ENCODE data around the gene ZNF177. TPM values are rescaled to one million over a fixed set of nuclear protein-coding genes. Genes with fewer than 3 reads are reported as not detected.

The ZNF177 gene
- total RNA-seq, 1 experiment from 2014 or later, result 1.4 TPM

- no peak overlapping the region for H3K4me2 ChIP-seq (ENCODE audit: low read length)
- TF ChIP-seq EZH2 (IDR thresholded peaks at IDR 0.05; ENCODE audit: low read length, unreplicated experiment) (no peak), EZH2phosphoT487 (IDR thresholded peaks at IDR 0.05; ENCODE audit: borderline replicate concordance, low read length) (no peak)
- TF ChIP-seq, protein P1, sequence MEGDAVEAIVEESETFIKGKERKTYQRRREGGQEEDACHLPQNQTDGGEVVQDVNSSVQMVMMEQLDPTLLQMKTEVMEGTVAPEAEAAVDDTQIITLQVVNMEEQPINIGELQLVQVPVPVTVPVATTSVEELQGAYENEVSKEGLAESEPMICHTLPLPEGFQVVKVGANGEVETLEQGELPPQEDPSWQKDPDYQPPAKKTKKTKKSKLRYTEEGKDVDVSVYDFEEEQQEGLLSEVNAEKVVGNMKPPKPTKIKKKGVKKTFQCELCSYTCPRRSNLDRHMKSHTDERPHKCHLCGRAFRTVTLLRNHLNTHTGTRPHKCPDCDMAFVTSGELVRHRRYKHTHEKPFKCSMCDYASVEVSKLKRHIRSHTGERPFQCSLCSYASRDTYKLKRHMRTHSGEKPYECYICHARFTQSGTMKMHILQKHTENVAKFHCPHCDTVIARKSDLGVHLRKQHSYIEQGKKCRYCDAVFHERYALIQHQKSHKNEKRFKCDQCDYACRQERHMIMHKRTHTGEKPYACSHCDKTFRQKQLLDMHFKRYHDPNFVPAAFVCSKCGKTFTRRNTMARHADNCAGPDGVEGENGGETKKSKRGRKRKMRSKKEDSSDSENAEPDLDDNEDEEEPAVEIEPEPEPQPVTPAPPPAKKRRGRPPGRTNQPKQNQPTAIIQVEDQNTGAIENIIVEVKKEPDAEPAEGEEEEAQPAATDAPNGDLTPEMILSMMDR (conservative IDR thresholded peaks at IDR 0.05; ENCODE audit: low read depth, low read length), result no peak
- no peaks in the 10 kb centered on the region for H3K79me2 ChIP-seq (ENCODE audit: low read length)
- DNase-seq, result no peak
- CTCF ChIA-PET, result no interaction called here
- no peak for ATAC-seq
- H3F3A ChIP-seq (ENCODE audit: low read length, unreplicated experiment), result no peaks in the 10 kb centered on the region
- no TSS peak for BruUV-seq (replicated peaks)
- POLR2A ChIA-PET (ENCODE audit: unreplicated experiment), result no interaction called here
- no peak overlapping the region for H3K9ac ChIP-seq (ENCODE audit: low read length)
- no peaks in the 10 kb centered on the region for H4K20me1 ChIP-seq (ENCODE audit: low read length)
- no peaks in the 10 kb centered on the region for H3K27me3 ChIP-seq (ENCODE audit: low read length)
- no peaks in the 10 kb centered on the region for H3K4me1 ChIP-seq (ENCODE audit: insufficient read depth, low read length)
- no peak overlapping the region for H2AFZ ChIP-seq (ENCODE audit: low read length)
- no peak overlapping the region for H3K4me3 ChIP-seq (ENCODE audit: low read length)
- H3K27ac ChIP-seq (ENCODE audit: low read length), result no peak overlapping the region
- H3K9me2 ChIP-seq (replicated peaks; ENCODE audit: low read length), result no peaks in the 10 kb centered on the region
- intact Hi-C loops (cut with micrococcal nuclease), result no loop called here
- H3K36me3 ChIP-seq (ENCODE audit: low read depth, low read length), result peaks cover 23% of the 10 kb centered on the region
- peaks cover 76% of the 10 kb centered on the region for H3K9me3 ChIP-seq (ENCODE audit: low read length)
These were observed 45.0 kb downstream of the ZNF177 start for GRCh38 chr19:9407827-9408226.

DNA sequence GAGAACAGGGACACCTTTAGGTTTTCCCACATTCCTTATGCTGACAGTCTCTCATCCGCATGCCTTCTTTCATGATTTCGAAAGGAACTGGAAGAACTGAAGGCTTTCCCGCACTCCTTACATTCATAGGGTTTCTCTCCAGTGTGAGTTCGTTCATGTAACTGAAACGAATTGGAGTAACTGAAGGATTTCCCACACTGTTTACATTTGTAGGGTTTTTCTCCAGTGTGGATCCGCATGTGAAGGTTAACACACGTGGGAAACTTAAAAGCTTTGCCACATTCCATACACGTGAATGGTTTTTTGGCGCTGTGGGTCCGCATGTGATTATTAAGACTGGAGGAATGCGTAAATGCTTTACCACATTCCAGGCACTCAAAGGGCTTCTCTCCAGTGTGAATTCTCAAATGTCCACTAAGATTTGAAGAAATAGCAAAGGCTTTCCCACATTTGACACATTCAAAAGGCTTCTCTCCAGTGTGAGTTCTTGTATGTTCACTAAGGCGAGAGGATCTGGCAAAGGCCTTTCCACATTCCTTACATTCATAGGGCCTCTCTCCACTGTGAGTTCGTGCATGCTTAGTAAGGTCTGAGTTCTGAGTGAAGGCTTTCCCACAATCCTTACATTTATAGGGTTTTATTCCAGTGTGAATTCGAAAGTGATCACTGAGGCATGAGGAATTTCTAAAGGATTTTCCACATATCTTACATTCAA is 50.6 kb downstream of the ZNF177 start:
- Histone ChIP-seq H3K4me2 (ENCODE audit: low read length) (no peak overlapping the region), H3F3A (ENCODE audit: low read length, unreplicated experiment) (no peaks in the 10 kb centered on the region), H3K9me2 (replicated peaks; ENCODE audit: low read length) (no peaks in the 10 kb centered on the region), H3K36me3 (ENCODE audit: low read depth, low read length) (peaks cover 79% of the 10 kb centered on the region), H3K4me3 (ENCODE audit: low read length) (peak overlapping the region; percentile 12; the same call in 1 of the 2 replicates), H3K9me3 (ENCODE audit: low read length) (peaks cover 80% of the 10 kb centered on the region), H3K27me3 (ENCODE audit: low read length) (no peaks in the 10 kb centered on the region), H3K9ac (ENCODE audit: low read length) (no peak overlapping the region), H3K27ac (ENCODE audit: low read length) (no peak overlapping the region), H3K79me2 (ENCODE audit: low read length) (no peaks in the 10 kb centered on the region), H2AFZ (ENCODE audit: low read length) (no peak overlapping the region), H3K4me1 (ENCODE audit: insufficient read depth, low read length) (no peaks in the 10 kb centered on the region), H4K20me1 (ENCODE audit: low read length) (no peaks in the 10 kb centered on the region)
- DNase-seq (no peak), ATAC-seq (no peak)
- TSS peak; percentile 18 for BruUV-seq (replicated peaks)
- TF ChIP-seq, protein P1 (conservative IDR thresholded peaks at IDR 0.05; ENCODE audit: low read depth, low read length), result no peak
- TF ChIP-seq EZH2 (IDR thresholded peaks at IDR 0.05; ENCODE audit: low read length, unreplicated experiment) (no peak), EZH2phosphoT487 (IDR thresholded peaks at IDR 0.05; ENCODE audit: borderline replicate concordance, low read length) (no peak)
- CTCF ChIA-PET, result no interaction called here
- POLR2A ChIA-PET (ENCODE audit: unreplicated experiment), result no interaction called here
- intact Hi-C loops (cut with micrococcal nuclease), result no loop called here

DNA sequence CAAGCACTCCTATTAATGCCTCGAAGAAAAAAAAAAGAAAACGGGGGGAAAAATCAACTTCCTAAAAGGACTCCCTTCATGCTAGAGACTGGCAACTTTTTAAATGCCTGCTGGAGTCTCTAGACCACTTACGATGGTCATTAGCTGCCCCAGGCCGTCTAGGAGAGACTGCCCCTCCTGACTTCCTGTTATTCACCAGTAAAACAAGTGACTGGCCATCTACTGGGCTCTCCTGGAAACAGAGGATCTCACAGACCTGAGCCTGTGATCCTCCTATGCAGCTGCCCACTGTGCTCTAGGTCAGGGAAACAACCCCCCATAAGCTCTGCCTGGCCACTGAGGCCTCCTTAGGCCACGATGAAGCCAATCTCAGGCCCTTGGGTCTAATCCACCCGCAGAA is 65.1 kb downstream of the ZNF177 start:
- CTCF ChIA-PET, result no interaction called here
- peaks cover 2% of the 10 kb centered on the region; the same call in 1 of the 2 replicates for H3K79me2 ChIP-seq (ENCODE audit: low read length)
- H3K4me2 ChIP-seq (ENCODE audit: low read length), result no peak overlapping the region
- no peak overlapping the region for H3K9ac ChIP-seq (ENCODE audit: low read length)
- TF ChIP-seq EZH2 (IDR thresholded peaks at IDR 0.05; ENCODE audit: low read length, unreplicated experiment) (no peak), EZH2phosphoT487 (IDR thresholded peaks at IDR 0.05; ENCODE audit: borderline replicate concordance, low read length) (no peak)
- TF ChIP-seq, protein P1 (conservative IDR thresholded peaks at IDR 0.05; ENCODE audit: low read depth, low read length), result no peak
- no peaks in the 10 kb centered on the region for H3K27me3 ChIP-seq (ENCODE audit: low read length)
- H3K4me3 ChIP-seq (ENCODE audit: low read length), result no peak overlapping the region
- no peaks in the 10 kb centered on the region for H3K9me3 ChIP-seq (ENCODE audit: low read length)
- peaks cover 91% of the 10 kb centered on the region for H3K36me3 ChIP-seq (ENCODE audit: low read depth, low read length)
- no peaks in the 10 kb centered on the region for H4K20me1 ChIP-seq (ENCODE audit: low read length)
- POLR2A ChIA-PET (ENCODE audit: unreplicated experiment), result no interaction called here
- H3K27ac ChIP-seq (ENCODE audit: low read length), result no peak overlapping the region
- H3F3A ChIP-seq (ENCODE audit: low read length, unreplicated experiment), result no peaks in the 10 kb centered on the region
- intact Hi-C loops (cut with micrococcal nuclease), result no loop called here
- no peaks in the 10 kb centered on the region for H3K4me1 ChIP-seq (ENCODE audit: insufficient read depth, low read length)
- DNase-seq (no peak), ATAC-seq (peak; percentile 22; the same call in 1 of the 2 replicates)
- no peaks in the 10 kb centered on the region for H3K9me2 ChIP-seq (replicated peaks; ENCODE audit: low read length)
- H2AFZ ChIP-seq (ENCODE audit: low read length), result no peak overlapping the region
- BruUV-seq (replicated peaks), result no TSS peak
